DMS53 treated with DMSO at 0.1 percent for 48 hours (cell line): ENCODE results near the gene NUDT21.
"Not testable (repeated sequence)": the region's sequence is repeated elsewhere in the genome, so short reads cannot be mapped to it uniquely, and the experiment has no call there.

Experiments
- DNase-seq: peaks from one replicate; lab custom pipeline; 2025; ENCODE audit not compliant: unreplicated experiment; lab: John Stamatoyannopoulos, UW

NUDT21 gene

DNA sequence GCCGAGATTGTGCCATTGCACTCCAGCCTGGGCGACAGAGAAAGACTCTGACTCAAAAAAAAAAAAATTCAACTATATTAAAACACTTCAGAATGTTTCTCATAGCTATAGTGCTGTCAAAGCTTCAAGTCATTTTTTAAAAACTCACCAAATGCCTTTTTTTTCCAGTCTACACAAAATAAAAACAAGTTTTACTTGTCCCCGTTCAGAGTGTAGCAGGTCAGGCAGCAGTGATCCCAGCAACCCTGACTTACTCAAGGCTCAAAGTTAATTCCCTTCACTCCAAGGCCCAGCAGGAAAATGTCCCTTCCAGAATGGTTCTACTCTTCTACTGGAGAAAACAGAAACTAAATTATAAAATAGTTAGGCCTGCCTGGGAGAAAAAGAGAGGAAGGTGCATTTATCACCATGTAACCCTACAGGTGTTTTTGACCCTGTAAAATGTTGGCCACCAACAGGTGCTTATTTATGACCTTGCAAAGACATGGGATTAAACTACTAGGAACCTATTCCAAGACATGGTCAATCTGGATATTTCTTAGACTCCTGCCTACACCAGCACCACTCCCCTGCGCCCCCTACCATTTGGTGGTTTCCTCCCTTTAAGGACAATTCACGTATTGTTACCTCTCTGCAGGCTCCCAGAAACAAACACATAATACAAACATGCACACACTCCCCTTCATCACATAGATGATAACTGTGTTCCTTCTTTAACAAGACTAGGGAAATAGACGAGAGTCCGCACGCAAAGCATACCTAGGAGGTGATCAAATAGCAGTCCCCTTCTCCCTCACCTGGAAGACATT, 31.2 kb downstream of the NUDT21 start:
- no peak for DNase-seq

DNA sequence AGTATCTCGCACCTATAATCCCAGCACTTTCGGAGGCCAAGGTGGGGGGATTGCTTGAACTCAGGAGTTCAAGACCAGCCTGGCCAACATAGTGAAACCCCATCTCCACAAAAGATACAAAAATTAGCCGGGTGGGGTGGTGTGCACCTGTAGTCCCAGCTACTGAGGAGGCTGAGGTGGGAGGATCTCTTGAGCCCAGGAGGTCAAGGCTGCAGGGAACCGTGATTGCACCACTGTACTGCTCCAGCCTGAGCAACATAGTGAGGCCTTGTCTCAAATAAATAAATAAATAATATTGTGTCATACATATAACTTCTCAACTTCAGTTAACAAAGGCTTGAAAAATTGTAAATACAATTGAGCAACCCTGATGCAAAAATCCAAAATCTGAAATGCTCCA, 34.0 kb downstream of the NUDT21 start:
- no peak for DNase-seq

DNA sequence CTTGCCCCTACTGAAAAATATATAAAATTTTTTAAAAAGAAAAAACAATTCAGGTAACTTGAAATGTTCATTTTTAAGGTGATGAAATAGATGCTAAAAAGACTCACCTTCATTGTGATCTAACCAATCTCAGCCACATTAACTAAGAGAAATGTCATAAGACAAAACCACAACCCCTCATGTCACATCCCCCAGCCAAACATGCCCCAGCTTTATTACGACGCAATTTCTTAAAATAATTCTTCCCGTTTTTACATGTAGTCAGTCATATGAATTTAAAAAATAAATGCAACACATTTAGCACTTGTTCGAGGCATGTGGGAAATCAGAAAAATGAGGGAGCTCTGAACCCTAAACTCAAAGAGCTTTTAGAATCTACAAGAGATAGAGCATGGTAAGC, 35.3 kb downstream of the NUDT21 start:
- DNase-seq = no peak

DNA sequence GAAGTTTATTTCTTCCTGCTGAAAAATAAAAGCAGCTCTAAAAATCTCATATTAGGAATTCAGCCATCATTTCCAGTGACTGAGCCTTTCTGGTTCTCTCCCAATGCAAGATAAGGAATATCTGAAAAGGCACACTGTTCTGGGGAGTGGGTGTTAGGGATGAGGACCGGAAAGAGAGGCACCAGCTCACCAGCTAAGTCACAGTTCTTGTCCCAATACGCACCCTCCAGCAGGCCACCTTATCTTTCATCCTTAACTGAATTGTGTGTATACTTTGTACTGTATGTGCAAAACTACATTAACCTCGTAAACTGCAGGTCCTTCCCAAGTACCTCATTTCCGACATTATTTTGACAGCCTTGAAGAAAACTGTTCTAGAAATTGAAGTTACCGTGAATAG, 36.8 kb downstream of the NUDT21 start:
- no peak for DNase-seq

DNA sequence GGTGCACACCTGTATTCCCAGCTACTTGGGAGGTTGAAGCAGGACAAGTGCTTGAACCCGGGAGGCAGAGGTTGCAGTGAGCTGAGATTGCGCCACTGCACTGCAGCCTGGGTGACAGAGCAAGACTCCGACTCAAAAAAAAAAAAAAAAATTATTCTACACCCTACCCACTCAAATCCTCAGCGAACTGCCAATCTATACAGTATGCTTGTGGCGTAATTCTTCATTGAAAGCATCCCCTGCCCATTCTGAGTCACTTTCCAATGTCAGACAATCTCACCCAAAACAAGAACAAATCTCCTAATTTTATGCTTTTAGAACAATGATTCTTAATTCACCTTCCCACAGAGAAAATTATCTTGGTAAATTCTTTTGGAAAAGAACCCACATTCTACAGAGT, 37.8 kb downstream of the NUDT21 start:
- DNase-seq = no peak

DNA sequence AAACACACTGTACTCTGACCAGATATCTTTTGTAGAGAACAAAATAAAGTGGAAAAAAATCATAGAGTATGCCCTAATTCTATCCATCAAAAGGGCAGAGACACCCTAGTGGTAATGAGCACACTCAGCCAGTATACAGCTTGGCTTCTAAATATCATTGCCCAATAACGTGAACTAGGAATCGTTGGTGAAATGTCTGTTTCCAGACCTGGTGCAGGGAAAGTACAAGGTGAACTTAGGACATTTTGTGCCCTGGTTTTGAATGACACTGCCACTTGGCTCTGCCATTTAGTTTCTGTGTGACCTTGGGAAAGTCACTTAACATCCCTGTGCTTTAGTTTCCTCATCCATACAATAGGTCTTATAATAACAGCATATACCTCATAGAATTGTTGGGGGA, 39.5 kb downstream of the NUDT21 start:
- DNase-seq = no peak

DNA sequence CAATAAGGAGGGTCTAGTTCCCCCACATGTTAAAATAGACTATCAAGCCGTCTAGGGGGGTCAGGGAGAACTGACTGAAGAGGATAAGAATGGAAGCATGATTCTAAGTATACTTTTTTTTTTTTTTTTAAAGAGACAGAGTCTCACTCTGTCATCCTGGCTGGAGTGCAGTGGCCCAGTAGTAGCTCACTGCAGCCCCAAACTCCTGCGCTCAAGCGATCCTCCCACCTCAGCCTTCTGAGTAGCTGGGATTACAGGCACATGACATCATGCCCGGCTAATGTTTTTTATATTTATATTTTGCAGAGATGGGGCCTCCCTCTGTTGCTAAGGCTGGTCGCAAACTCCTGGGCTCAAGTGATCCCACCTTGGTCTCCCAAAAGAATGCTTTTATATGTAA, 40.0 kb downstream of the NUDT21 start:
- DNase-seq = no peak

DNA sequence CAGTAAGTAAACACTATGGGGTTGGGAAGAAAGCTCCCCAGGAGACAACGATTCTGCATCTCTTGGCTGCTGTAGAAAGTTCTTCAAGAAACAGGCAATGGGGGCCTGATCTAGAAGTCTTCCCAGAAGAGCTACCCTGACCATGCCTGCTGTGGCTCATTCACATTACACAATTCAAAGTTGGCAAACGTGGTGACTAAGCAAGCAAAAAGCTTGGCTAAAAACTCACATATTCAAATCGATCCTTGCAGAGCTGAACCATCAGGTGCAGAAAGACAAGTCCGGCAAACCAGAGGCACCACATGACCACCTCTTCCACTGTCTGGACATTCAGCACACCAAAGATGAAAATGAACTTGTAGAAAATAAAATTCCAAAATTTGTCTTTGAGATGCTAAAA, 41.9 kb downstream of the NUDT21 start:
- no peak for DNase-seq

DNA sequence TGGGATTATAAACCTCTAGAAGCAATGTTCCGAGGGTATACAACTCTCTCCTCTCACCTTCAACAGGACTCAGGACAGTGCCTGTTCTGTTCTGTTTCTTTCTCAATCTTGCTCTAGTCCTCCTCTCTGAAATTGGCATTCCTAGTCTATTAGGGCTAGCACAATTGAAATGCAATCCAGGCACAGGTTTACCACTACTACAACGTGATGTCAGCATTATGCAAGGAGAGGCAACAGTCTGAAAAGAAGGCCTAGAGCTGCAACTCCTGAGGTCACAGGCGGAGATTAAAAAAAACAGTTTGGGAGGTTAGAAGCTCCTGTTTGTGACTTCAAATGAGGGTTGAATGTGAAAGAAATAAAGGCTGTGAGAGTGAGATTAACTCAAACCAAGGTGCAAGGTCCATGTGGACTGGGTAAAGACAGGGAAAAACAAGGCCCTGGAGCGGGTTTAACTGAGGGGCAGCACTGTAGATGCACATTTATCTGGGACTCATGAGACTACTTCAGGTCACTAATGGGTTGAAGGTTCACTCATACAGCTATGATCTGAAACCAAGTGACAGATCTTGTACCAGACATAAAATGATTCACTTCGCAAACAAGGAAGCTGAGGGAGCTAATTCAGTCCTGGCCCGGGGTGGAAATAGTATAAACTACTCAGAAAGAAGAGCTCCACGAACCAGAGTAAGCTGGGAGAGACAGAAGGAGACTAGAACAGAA, 42.6 kb downstream of the NUDT21 start:
- DNase-seq = peak; percentile 9

DNA sequence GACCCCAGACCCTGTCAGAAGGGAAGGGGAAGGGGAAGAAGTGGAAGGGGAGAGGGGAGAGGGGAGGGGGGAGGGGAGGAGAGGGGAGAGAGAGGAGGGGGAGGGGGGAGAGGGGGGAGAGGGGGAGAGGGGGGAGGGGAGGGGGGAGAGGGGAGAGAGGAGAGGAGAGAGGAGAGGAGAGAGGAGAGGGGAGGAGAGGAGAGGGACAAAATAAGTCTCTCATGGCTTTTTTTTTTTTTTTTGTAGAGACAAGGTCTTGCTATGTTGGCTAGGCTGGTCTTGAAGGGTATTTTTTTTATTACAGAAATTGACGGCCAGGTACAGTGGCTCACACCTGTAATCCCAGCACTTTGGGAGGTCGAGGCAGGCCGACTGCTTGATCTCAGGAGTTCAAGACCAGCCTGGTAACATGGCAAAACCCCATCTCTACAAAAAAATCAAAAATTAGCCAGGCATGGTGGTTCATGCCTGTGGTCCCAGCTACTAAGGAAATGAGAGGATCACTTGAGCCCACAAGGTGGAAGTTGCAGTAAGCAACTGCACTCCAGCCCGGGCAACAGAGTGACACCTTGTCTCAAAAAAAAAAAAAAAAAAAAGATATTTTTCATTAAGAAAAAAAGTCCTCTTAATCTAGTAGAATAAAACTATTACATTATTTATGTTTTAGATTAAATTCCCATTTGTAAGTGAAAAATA, 45.0 kb downstream of the NUDT21 start:
- DNase-seq = no peak

DNA sequence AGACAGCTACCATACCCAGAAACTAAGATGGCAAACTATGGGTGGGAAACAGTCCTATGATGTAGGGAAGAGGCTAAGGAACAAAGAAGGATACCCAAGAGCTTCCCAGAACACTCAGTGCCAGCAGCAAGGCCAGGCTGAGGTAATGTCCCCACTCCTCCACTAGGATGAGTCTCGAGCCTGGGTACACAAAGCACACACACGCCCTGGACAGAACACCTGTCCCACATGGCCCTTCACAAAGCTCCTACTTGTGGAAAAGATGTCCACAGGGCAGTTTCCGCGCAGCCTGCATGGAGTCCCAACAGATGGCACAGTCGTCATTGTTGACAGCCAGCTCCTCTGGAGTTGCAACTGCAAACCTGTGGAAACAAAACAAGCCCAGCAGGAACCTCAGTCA, 49.6 kb downstream of the NUDT21 start:
- DNase-seq = peak; percentile 95

DNA sequence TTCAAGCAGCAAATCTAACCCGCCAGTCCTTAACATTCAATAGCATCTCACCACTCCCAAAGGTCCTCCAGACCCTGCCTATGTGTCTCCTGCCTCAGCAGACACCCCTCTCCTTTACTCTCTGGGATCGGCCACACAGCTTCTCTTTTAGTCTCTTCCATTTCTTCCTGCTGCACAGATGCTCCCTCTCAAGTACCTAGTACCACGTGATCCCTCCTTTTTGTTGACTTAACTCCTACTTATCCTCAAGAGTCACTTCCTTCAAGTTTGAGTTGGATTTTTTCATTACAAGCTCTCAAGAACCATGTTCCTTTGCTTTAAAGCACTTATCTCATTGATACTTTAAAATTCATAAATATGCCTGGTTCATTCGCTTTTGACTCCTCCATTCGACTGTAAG, 50.7 kb downstream of the NUDT21 start:
- DNase-seq = no peak

DNA sequence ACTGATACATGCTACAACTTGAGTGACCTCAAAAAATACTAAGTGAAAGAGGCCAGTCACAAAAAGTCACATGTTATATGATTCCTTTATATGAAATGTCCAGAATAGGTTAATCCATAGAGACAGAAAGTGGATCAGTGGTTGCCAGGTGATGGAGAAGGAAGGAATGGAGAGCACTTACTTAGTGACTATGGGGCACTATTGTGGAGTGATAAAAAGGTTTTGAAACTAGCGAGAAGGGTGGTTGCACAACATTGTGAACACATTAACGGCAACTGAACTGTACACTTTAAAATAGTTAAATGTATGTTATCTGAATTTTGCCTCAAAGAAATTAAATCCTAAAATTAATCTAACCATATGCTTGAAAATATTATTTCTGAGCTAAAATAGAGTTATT, 51.6 kb downstream of the NUDT21 start:
- DNase-seq = no peak

DNA sequence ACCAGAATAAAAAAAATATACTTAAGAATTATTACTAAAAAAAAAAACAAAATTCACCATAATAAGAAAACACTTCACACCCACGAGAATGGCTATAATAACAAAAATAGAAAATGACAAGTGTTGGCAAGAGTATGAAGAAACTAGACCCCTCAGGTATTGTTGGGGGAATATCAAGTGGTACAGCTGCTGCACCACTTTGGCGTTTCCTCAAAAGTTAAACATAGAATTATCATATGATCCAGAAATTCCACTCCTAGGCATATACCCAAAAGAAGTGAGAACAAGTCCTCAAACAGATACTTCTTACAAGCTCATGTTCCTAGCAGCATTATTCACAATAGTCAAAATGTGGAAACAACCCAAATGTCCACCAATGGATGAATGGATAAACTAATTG, 52.1 kb downstream of the NUDT21 start:
- no peak for DNase-seq

DNA sequence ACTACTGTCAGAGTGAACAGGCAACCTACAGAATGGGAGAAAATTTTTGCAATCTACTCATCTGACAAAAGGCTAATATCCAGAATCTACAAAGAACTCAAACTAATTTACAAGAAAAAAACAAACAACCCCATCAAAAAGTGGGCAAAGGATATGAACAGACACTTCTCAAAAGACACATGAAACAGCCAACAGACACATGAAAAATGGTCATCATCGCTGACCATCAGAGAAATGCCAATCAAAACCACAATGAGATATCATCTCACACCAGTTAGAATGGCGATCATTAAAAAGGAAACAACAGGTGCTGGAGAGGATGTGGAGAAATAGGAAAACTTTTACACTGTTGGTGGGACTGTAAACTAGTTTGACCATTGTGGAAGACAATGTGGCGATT, 54.4 kb downstream of the NUDT21 start:
- not testable (repeated sequence) for DNase-seq

DNA sequence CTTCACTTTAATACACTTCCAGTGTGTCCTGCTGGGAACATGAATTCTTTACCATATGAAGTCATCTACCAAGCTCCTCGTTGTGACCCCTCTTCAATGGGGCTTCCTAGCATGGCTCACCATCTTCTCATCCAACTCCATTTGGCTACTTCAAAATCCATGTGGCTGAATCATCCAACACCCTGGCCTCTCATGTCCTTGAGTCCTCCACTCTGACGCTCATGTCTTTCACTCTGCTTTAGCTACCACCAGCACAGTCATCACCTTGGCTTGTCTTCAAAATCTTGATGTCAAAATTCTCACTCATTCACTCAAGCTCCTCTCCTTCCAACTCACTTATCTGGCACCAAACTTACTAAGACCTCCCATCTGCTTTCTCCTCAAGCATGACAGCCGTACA, 61.6 kb downstream of the NUDT21 start:
- DNase-seq = no peak

DNA sequence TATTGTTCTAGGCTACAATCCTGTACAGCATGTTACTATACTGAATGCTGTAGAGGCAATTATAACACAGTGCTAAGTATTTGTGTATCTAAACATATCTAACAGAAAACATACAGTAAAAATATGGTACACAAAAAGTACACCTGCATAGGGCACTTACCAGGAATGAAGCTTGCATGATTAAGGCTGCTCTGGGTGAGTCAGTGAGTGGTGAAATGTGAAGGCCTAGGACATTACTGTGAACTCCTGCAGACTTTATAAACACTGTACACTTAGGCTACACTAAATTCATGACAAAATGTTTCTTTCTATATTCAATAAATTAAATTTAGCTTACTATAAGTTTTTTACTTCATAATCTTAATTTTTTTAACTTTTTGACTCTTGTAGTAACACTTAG, 62.9 kb downstream of the NUDT21 start:
- DNase-seq = no peak

DNA sequence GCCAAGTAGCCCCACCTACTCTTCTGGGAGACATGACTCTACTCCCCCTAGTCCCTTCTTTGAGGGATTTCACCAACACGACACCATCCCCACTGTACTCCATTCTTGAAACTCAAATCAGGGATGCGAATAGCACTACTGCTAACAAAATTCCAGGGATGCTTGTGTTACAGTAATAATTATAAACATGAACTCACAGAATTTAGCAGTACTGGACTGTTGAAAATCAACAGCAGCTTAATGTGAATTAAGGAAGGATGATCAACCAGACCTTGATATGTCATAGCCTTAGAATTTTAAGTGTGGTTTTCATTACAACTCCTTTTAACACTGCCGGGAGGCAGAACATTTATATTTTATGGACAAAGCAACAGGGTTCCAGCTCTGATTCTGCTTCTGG, 63.7 kb downstream of the NUDT21 start:
- no peak for DNase-seq

DNA sequence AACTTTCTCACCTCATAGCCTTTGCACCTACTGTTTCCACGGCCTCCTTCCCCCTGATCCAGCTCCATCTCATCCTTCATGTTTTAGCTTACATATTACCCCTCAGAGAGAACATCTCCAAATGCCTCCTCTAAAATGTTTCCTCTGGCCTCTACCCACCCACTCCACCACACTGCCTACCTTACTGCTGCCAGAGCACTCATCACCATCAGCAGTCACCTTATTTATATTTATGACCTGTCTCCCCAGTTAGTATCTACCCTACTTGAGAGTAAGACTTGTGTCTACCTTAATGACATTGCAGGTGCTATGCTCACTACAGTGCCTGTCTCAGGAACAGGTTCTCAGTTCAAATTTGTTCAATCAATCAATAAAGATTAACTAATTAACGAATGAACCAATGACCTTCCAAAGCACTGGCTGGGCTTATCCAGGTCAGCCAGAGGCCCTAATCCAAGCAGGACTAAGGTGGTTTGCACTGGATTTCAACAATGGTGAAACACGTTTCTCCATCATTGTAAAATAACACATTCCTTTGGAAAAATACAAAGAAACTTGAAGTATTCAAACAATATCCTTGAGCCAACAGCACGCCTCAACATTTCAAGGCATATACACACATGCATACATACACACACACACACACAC, 66.9 kb downstream of the NUDT21 start:
- DNase-seq = no peak

DNA sequence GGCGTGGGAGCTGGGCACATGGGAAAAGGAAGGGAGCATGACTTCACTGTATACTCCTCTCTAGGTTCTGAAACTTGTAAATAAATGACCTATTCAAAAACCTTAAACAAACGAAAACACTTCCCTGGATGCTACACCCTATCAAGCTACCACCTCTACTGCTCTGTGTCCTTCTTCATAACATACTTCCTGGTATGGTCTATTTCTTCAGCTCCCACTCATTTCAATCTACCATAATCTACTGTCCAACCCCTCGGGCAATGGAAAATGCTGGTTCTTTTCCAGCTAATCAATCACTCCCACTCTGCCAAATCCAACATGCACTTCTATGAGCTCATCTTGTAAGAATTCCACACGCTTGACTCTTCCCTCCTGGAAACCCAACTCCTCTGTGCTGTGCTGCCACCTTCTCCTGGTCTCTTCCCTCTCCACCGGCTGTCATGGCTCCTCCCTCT, 68.2 kb downstream of the NUDT21 start:
- DNase-seq = peak; percentile 2

DNA sequence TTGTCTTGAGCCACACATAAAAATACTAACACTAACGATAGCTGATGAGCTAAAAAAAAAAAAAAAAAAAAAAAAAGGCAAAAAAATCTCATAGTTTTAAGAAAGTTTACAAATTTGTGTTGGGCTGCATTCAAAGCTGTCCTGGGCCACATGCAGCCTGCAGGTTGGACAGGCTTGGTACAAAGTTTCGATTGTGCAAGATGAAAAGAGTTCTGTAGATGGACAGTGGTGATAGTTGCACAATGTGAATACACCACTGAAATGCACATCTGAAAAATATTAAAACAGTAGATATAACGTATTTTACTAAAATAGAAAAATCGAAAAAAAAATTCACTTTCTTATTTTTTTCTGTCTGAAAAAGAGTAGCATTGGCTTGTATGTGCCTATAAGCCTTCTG, 68.7 kb downstream of the NUDT21 start:
- DNase-seq = no peak
